Neural crest cell (in vitro differentiated cells): ENCODE results near the gene UMODL1. TPM values are rescaled to one million over a fixed set of nuclear protein-coding genes. Genes with fewer than 3 reads are reported as not detected.
A peak's percentile ranks its signal among the peaks of the same experiment; 100 is the strongest.

Experiments used
- DNase-seq: peaks from one replicate; pipeline ENCODE4 v3.0.0; 2021; ENCODE audit warnings: low read depth, mixed read lengths, low spot score
- H3K27ac Mint-ChIP-seq: one replicate; pipeline ENCODE4 v1.8.0; 2021; ENCODE audit warnings: mild to moderate bottlenecking, mixed read lengths; ENCODE audit not compliant: unreplicated experiment
- H3K27me3 Mint-ChIP-seq: 2 replicates; pipeline ENCODE4 v1.8.0; 2021; ENCODE audit warnings: low read depth, mild to moderate bottlenecking, mixed read lengths
- H3K36me3 Mint-ChIP-seq: 2 replicates; pipeline ENCODE4 v1.8.0; 2021; ENCODE audit warnings: low read depth, mild to moderate bottlenecking, mixed read lengths
- H3K4me1 Mint-ChIP-seq: 2 replicates; pipeline ENCODE4 v1.8.0; 2021; ENCODE audit warnings: mixed read lengths
- H3K4me3 Mint-ChIP-seq: one replicate; pipeline ENCODE4 v1.8.0; 2021; ENCODE audit warnings: mild to moderate bottlenecking, mixed read lengths
- H3K9me3 Mint-ChIP-seq: 2 replicates; pipeline ENCODE4 v1.8.0; 2021; ENCODE audit warnings: mixed read lengths
- CTCF ChIP-seq: fragments of 200-600 bp; sonication (generic); conservative IDR thresholded peaks from 2 replicates; pipeline ENCODE4 v1.5.0; 2021; ENCODE audit warnings: antibody characterized with exemption, mild to moderate bottlenecking
- total RNA-seq: library from RNA; stranded (reverse); gene quantifications from 2 replicates; pipeline ENCODE4 v1.2.1, GENCODE V29; 2021

UMODL1 gene
- total RNA-seq, 1 donor from 2014 or later, result not detected

GRCh38 chr21:42058631-42059111, 12.4 kb upstream of the UMODL1 start:
- Mint-ChIP-seq H3K9me3 (no peaks in the 10 kb centered on the region), H3K27me3 (peaks cover 4% of the 10 kb centered on the region), H3K4me3 (no peak overlapping the region), H3K36me3 (no peaks in the 10 kb centered on the region), H3K27ac (peak overlapping the region; percentile 12), H3K4me1 (peaks cover 15% of the 10 kb centered on the region)
- no peak for TF ChIP-seq CTCF
- DNase-seq, result no peak

GRCh38 chr21:42059141-42059540, 12.0 kb upstream of the UMODL1 start:
- no peaks in the 10 kb centered on the region for H3K9me3 Mint-ChIP-seq
- H3K4me1 Mint-ChIP-seq, result peaks cover 19% of the 10 kb centered on the region
- H3K4me3 Mint-ChIP-seq, result no peak overlapping the region
- no peaks in the 10 kb centered on the region for H3K36me3 Mint-ChIP-seq
- DNase-seq, result no peak
- H3K27ac Mint-ChIP-seq, result no peak overlapping the region
- peaks cover 4% of the 10 kb centered on the region for H3K27me3 Mint-ChIP-seq
- no peak for TF ChIP-seq CTCF

- peaks cover 4% of the 10 kb centered on the region for H3K27me3 Mint-ChIP-seq
- no peak for TF ChIP-seq CTCF
- H3K9me3 Mint-ChIP-seq, result no peaks in the 10 kb centered on the region
- H3K4me1 Mint-ChIP-seq, result peaks cover 22% of the 10 kb centered on the region
- H3K27ac Mint-ChIP-seq, result no peak overlapping the region
- no peak for DNase-seq
- H3K4me3 Mint-ChIP-seq, result no peak overlapping the region
- no peaks in the 10 kb centered on the region for H3K36me3 Mint-ChIP-seq
Measured at GRCh38 chr21:42059721-42060120, 11.4 kb upstream of the UMODL1 start.

GRCh38 chr21:42060166-42060565, 11.0 kb upstream of the UMODL1 start:
- Mint-ChIP-seq H3K4me1 (peaks cover 22% of the 10 kb centered on the region), H3K36me3 (no peaks in the 10 kb centered on the region), H3K27ac (no peak overlapping the region), H3K4me3 (no peak overlapping the region), H3K27me3 (peaks cover 4% of the 10 kb centered on the region), H3K9me3 (no peaks in the 10 kb centered on the region)
- no peak for DNase-seq
- TF ChIP-seq CTCF, result no peak

GRCh38 chr21:42061195-42061985, 9.7 kb upstream of the UMODL1 start:
- no peaks in the 10 kb centered on the region for H3K36me3 Mint-ChIP-seq
- H3K4me3 Mint-ChIP-seq, result no peak overlapping the region
- no peak for TF ChIP-seq CTCF
- no peak for DNase-seq
- H3K27me3 Mint-ChIP-seq, result peaks cover 4% of the 10 kb centered on the region
- peaks cover 24% of the 10 kb centered on the region for H3K4me1 Mint-ChIP-seq
- no peaks in the 10 kb centered on the region for H3K9me3 Mint-ChIP-seq
- H3K27ac Mint-ChIP-seq, result no peak overlapping the region
